H1 (cell line): ENCODE results near the gene IL17RA. TPM values are rescaled to one million over a fixed set of nuclear protein-coding genes. Genes with fewer than 3 reads are reported as not detected.

Experiments
- CHD2 ChIP-seq: IDR thresholded peaks from 2 replicates; pipeline ENCODE4 v1.6.1; 2012; ENCODE audit warnings: low read length, improper control_type of control experiment
- CTBP2 ChIP-seq: IDR thresholded peaks from 2 replicates; pipeline ENCODE4 v1.7.0; 2011; ENCODE audit warnings: borderline replicate concordance, mild to moderate bottlenecking, moderate library complexity, mixed read lengths, low read length; ENCODE audit not compliant: insufficient read depth, insufficient read length
- RFX5 ChIP-seq: IDR thresholded peaks from 2 replicates; pipeline ENCODE4 v1.6.1; 2011; ENCODE audit warnings: low read depth, low read length, improper control_type of control experiment, borderline replicate concordance
- SP2 ChIP-seq: IDR thresholded peaks from 2 replicates; pipeline ENCODE4 v1.6.1; 2012; ENCODE audit warnings: mild to moderate bottlenecking, low read length, inconsistent platforms
- SUZ12 ChIP-seq: fragments of 200-600 bp; sonication (generic); IDR thresholded peaks from 2 replicates; pipeline ENCODE4 v1.6.1; 2012; ENCODE audit warnings: mild to moderate bottlenecking, inconsistent platforms, low read length, moderate library complexity, mixed read lengths
- polyA plus RNA-seq, 7 experiments: library from polyadenylated mRNA; depleted of rRNA in 3 of 7; stranded (reverse) in 5 of 7; unstranded in 2 of 7; fragments of >200 nt in 5 of 7; fragments of 200-250 nt in 2 of 7; gene quantifications; 1 replicate in 5 of 7; 2 replicates in 1 of 7; 4 replicates in 1 of 7; pipeline versions ENCODE4 v1.2.1 to v1.2.3, GENCODE V29; 2011 to 2013; ENCODE audit warnings: missing spikeins in 2 of 7, mixed read lengths in 2 of 7
- total RNA-seq: library from RNA; stranded (reverse); fragmentation: NEBNext Ultra II Directional; extraction: Animal tissue kit (Norgen Biotek cat#: 25700); gene quantifications from 2 replicates; pipeline ENCODE4 v1.2.1, GENCODE V29; 2021
- TF ChIP-seq, protein P1 (sequence below): fragments of 300-600 bp; sonication (generic); IDR thresholded peaks from 2 replicates; pipeline ENCODE4 v1.7.1; 2012; ENCODE audit warnings: low read length, moderate library complexity, mild to moderate bottlenecking, inconsistent platforms; ENCODE audit not compliant: insufficient replicate concordance

The IL17RA gene
- total and polyA plus RNA-seq, 2 of the 8 experiments (the other 6 are each of a cell fraction or from before 2014, with no cell fraction given): 5.6 to 9.9 TPM

DNA sequence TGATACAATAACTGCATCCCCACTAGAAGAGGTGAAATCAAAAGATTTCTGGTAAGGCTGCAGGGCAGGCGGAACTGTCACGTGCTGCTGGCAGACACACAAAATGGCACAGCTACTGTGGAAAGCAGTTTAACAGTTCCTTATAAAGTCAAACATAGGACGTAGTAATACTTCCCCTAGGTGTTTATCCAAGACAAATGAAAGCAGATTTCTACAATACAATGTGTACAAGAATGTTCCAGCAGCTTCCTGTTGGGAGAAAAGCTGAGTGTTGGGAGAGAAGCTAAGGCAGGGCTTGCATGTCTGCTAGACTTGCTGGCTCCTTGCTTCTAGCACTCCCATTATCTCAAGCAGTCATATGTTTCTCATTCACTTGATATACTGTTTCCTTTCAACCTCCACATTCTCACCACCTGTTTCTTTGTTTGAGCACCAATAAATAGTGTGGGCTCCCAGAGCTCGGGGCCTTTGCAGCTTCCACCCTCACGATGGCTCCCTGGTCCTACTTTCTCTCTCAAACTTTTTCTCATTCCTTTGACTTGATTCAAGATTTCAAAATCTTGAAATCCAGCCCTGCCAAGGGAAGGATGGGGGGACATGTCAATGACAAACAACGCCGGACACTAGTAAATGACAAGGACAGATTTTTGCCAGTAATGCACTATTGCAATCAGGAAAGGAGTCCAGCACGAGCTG, 21.2 kb upstream of the IL17RA start (continued):
- TF ChIP-seq RFX5: no peak
- TF ChIP-seq, protein P1, sequence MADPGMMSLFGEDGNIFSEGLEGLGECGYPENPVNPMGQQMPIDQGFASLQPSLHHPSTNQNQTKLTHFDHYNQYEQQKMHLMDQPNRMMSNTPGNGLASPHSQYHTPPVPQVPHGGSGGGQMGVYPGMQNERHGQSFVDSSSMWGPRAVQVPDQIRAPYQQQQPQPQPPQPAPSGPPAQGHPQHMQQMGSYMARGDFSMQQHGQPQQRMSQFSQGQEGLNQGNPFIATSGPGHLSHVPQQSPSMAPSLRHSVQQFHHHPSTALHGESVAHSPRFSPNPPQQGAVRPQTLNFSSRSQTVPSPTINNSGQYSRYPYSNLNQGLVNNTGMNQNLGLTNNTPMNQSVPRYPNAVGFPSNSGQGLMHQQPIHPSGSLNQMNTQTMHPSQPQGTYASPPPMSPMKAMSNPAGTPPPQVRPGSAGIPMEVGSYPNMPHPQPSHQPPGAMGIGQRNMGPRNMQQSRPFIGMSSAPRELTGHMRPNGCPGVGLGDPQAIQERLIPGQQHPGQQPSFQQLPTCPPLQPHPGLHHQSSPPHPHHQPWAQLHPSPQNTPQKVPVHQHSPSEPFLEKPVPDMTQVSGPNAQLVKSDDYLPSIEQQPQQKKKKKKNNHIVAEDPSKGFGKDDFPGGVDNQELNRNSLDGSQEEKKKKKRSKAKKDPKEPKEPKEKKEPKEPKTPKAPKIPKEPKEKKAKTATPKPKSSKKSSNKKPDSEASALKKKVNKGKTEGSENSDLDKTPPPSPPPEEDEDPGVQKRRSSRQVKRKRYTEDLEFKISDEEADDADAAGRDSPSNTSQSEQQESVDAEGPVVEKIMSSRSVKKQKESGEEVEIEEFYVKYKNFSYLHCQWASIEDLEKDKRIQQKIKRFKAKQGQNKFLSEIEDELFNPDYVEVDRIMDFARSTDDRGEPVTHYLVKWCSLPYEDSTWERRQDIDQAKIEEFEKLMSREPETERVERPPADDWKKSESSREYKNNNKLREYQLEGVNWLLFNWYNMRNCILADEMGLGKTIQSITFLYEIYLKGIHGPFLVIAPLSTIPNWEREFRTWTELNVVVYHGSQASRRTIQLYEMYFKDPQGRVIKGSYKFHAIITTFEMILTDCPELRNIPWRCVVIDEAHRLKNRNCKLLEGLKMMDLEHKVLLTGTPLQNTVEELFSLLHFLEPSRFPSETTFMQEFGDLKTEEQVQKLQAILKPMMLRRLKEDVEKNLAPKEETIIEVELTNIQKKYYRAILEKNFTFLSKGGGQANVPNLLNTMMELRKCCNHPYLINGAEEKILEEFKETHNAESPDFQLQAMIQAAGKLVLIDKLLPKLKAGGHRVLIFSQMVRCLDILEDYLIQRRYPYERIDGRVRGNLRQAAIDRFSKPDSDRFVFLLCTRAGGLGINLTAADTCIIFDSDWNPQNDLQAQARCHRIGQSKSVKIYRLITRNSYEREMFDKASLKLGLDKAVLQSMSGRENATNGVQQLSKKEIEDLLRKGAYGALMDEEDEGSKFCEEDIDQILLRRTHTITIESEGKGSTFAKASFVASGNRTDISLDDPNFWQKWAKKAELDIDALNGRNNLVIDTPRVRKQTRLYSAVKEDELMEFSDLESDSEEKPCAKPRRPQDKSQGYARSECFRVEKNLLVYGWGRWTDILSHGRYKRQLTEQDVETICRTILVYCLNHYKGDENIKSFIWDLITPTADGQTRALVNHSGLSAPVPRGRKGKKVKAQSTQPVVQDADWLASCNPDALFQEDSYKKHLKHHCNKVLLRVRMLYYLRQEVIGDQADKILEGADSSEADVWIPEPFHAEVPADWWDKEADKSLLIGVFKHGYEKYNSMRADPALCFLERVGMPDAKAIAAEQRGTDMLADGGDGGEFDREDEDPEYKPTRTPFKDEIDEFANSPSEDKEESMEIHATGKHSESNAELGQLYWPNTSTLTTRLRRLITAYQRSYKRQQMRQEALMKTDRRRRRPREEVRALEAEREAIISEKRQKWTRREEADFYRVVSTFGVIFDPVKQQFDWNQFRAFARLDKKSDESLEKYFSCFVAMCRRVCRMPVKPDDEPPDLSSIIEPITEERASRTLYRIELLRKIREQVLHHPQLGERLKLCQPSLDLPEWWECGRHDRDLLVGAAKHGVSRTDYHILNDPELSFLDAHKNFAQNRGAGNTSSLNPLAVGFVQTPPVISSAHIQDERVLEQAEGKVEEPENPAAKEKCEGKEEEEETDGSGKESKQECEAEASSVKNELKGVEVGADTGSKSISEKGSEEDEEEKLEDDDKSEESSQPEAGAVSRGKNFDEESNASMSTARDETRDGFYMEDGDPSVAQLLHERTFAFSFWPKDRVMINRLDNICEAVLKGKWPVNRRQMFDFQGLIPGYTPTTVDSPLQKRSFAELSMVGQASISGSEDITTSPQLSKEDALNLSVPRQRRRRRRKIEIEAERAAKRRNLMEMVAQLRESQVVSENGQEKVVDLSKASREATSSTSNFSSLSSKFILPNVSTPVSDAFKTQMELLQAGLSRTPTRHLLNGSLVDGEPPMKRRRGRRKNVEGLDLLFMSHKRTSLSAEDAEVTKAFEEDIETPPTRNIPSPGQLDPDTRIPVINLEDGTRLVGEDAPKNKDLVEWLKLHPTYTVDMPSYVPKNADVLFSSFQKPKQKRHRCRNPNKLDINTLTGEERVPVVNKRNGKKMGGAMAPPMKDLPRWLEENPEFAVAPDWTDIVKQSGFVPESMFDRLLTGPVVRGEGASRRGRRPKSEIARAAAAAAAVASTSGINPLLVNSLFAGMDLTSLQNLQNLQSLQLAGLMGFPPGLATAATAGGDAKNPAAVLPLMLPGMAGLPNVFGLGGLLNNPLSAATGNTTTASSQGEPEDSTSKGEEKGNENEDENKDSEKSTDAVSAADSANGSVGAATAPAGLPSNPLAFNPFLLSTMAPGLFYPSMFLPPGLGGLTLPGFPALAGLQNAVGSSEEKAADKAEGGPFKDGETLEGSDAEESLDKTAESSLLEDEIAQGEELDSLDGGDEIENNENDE: no peak
- TF ChIP-seq CHD2: no peak
- no peak for TF ChIP-seq SP2
- no peak for TF ChIP-seq CTBP2
- no peak for TF ChIP-seq SUZ12
